Medulla oblongata (tissue), 1 donor: ENCODE results near the gene PUDP.

Experiments used
- DNase-seq: peaks from one replicate; pipeline ENCODE4 v3.0.0-alpha.2; 2015; ENCODE audit errors: extremely low spot score

PUDP gene

GRCh38 chrX:7146703-7147412 lies 1.1 kb downstream of the PUDP start:
- DNase-seq, result no peak

DNA sequence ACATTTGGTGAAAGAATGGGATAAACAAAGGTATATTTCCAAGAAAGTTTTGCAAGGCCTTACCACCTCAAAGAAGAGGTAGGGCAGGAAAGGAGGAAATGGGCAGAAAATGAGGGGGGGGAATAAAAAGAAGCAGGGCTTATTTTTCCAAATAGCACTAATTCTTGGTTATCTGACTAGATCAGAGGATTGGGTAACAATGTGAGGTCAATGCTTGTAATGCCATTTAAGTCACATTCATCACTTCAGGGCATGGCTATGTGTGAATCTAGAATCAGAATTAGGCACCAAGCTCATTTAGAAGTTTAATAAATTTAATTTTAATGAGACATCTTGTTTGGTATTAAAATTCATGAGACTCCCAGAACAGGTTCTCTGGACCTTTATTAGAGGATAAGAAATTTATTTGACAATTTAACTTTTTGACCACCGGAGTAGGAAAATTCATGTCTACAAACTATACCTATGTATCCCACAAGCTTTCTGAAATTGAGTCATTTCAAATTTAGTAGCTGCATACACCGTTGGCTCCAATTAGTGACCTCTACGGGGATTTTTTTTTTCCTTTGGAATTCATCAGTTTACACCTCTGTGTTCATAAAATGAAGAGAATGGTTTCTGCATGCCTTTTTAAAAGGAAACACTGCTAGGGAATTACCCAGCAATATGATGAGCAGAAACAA lies 1.8 kb downstream of the PUDP start:
- DNase-seq, result no peak

DNA sequence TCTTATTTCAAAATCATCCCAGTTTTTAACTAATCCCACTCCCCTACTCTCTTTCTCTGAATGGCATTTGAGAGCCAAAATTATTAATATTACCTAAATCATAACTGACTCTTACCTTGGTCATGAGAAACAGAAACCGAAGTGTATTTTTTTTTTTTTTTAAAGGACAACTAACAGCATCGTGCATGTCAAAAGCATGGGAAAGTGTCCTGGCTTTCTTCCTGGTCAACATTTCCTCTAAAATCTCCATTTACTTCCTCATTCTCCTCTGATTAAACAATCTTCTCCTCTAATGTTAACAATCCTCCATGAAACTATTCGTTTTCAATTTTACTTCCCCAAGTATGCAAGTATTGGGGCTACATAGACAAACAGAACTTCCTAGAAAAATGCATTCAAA lies 2.5 kb downstream of the PUDP start:
- no peak for DNase-seq

DNA sequence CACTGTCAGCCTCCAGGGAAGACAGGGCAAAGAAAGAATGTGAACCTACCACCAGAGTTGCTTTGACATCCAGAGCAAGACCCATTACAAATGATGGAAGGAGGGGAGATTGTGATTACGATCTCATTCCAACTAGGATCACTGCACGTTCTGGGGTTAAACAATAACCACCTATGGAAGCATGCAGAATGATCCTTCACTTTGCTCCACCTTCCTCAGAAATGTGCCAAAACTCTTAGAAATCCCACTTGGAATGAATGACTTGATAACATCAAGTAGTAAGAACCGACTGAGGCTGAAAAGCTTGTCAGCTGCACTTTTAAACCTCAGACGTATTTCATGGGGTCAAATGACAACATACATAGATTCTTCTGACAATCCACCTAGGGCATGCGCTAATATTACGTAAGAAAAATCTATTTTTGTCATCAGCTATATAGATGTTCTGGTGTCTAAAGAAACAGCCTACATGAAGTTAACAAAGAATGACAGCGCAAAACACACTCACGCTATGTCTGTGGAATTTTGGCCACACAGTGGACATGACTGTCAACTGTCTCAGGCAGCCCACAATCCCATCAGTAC lies 3.9 kb downstream of the PUDP start:
- DNase-seq, result no peak

- DNase-seq, result no peak
Measured at GRCh38 chrX:7143076-7143475, 4.9 kb downstream of the PUDP start.

- no peak for DNase-seq
Measured at GRCh38 chrX:7139202-7140081, 8.5 kb downstream of the PUDP start.

DNA sequence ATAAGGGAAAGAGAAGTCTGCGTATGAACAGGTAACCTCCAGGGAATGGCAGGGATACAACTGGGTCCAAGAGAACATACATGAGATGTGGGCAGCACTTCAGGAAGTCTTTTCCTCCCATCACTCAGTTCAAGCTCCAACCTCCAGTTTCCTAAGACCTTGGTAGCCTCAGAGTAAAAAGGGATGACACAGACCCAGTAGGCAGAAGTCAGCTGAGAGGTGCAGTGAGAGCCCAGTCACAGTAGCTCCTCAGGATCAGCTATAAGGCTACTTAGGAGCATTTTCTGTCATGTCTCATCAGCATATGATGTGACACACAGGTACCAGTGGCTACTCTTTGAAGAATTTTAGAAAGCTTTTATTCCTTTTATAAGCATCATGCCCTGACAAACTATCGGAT lies 13.0 kb downstream of the PUDP start:
- no peak for DNase-seq

GRCh38 chrX:7133050-7133440 lies 14.9 kb downstream of the PUDP start:
- no peak for DNase-seq

- no peak for DNase-seq
Measured at GRCh38 chrX:7132335-7133049, 15.5 kb downstream of the PUDP start.

DNA sequence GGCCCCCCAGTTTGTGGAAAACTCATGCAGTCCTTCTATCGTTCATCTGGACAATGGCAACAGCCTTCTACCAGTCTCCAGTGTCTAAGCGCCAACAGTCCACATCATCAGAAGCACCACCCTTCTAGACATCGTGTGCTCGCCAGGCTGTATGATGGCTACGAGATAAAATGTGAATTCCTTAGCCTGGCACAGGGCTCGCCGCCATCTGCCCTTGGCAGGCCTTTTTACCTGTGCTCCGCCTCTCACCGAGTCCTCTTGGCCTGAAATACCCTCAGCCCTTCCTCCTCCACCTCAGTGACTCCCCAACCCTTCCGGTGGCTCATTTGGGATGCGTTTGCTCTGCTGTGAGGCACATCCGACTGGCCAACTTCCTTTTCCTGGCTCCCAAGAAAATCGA lies 16.3 kb downstream of the PUDP start:
- DNase-seq, result no peak

DNA sequence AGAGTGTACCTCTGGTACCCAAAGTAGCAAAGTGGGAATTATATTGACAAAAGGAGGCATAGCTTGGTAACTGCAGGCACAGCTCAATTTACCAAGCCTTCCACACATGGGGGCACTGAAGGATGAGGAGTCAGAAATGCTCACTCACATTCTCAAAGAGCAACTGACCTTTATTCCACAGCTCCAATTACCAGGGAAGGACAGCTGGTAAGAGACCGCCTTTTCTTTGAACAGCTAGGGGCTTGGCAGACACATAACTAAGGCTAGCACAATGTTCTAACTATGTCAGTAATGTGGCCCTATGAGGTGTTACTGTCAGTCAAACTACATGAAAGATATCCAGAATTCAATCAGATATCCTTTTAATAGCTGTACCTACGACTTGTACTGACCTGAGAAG lies 20.9 kb downstream of the PUDP start:
- DNase-seq, result no peak

DNA sequence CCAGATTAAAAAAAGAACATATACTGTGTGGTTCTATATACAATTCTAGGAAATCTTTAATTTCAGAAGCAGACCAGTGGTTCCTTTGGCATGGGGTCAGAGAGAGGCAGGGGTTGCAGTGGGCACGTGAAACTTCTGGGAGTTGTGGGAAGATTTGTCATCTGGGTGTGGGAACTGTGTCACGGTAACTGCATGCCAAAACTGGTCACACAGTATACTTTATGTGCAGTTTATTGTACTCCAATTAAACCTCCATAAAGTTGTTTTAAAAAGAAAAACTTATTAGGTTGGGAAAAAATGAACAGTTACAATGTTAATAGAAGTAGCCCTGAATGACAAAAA lies 27.1 kb downstream of the PUDP start:
- no peak for DNase-seq

DNA sequence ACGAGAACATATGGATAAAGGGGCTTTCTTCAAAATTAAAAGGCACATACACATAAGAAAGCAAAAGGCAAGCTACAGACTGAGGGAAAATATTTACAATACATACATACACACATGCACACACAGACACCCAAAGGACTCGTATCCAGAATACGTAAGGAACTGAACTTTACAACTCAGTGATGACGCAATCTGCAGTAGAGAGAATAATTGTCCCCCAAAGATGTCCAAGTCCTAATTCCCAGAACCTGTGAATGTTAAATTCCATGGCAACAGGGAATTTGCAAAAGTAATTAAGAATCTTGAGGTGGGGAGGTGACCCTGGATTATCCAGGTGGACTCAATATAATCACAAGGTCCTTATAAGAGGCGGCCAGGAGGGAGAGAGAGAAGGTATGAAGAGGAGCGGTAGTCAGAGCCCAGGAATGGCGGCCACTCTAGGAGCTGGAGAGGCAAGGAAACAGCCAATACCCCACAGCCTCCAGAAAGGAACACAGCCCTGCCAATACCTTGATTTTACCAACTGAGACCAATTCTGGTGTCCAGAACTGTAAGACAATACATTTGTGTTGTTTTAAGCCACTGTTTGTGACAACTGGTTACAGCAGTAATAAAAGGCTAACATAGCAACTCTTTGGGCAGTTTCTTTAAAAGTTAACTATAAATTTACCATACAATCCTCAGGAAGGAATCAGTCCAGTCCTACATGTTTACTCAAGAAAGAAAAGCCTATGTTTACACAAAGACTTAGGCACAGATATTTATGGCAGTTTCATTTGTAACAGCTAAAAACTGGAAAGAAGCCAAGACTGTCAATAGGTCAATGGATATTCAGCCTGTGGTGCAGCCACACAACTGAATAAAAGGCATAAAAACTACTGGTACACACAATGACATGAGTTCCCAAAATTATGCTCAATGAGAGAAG lies 27.7 kb downstream of the PUDP start:
- DNase-seq, result no peak

DNA sequence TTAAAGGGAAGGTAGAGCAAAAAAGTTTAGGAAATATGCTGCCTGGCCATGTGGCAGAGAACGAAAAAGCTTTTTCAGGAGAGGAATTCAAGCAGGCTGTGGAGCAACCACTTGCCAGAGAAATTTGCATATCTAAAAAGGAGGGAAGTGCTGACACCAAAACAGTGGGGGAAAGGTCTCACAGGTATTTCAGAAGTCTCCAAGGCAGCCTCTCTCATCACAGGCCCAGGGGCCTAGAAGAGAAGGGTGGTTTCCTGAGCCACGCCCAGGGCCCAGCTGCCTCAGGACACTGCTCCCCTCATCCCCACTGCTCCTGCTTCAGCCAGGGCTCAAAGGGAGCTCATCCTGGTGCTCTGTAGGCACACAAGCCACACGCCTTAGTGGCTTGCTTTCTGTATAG lies 30.4 kb downstream of the PUDP start:
- DNase-seq, result no peak

DNA sequence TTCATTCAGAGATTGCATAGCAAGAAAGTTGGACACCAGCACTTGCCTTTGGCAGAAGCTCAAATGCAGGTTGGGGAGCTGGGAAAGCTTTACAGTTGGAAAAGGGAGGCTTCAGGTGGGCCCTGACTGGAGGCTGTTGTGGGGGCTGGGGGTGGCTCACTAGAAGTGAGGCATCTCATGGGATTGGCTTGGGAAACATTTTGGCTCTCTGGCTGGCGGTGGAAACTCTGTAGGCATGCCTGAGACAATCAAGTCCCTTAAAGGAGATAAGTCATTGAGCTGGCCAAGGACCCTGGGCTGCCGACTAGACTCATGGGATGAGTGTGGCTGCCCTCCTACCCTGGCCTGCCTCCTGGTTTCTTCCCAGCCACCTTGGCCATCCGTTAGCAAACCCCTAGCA lies 31.9 kb downstream of the PUDP start:
- DNase-seq, result no peak

DNA sequence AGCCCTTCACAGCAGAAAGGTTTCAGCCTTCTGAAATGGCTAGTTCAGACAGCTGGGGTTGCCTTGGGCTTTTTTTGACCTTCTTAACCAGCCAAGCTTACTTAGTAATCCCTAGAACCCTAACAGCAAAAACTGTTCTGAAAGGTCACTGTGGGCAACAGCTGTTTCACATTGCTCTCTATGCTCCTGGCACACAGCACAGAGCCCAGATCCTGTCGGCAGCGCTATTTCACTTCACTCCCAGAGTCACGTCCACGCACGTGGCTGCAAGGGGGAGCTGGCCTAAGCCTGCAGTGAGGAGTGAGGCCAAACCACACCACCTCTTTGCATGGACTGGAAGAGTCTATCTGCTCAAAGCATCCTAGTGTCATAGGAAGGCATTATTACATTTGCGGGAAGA lies 32.4 kb downstream of the PUDP start:
- DNase-seq, result no peak

DNA sequence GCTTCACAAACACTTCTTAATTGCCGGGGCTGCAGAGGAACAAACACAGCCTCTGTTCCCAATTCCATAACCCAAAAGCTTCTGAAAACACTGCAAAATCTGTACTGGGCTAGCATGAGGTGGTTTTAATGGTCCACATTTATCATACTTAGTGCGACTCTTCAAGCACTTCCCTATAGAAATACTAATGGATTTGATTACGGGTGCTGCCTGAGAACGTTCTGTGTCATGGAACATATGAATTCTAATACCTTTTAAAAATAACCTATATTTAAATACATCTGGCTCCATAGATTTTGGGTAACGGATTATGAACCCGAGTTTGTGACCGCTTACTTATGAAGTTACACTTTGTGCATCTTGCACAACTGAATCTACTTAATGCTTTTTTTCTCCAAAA lies 35.9 kb downstream of the PUDP start:
- DNase-seq, result no peak

DNA sequence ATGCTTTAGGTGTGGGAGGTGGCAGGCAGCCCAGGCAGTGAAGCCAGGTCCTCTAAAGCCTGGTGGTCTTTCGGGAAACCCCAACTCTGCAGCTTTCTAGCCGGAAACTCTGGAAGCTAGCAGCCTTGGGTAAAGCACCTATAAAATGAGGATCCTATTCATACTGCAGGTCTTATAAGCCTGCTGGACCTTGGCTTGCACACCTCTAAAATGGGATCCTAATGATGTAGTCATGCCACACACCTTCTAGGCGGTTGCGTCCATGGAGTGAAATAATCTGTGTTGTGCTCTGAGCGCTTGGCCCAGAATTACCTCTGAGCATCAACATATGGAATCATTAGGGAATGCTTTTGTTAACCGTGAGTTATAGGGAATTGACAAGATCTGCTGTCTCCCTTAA lies 36.4 kb downstream of the PUDP start:
- no peak for DNase-seq

GRCh38 chrX:7110821-7111276 lies 37.1 kb downstream of the PUDP start:
- no peak for DNase-seq
